Measurements from ENCODE around the gene TRAM2.

TRAM2 gene

GRCh38 chr6:52566201-52566600, 10.7 kb downstream of the TRAM2 start:
- Mint-ChIP-seq H3K9me3 (no peaks in the 10 kb centered on the region), H3K27me3 (no peaks in the 10 kb centered on the region), H3K4me3 (no peak overlapping the region), H3K36me3 (ENCODE audit: low read depth) (no peaks in the 10 kb centered on the region), H3K27ac (no peak overlapping the region), H3K4me1 (ENCODE audit: low read depth) (peaks cover 18% of the 10 kb centered on the region)
- DNase-seq: no peak

- peaks cover 21% of the 10 kb centered on the region for H3K4me1 Mint-ChIP-seq (ENCODE audit: low read depth)
- no peaks in the 10 kb centered on the region for H3K9me3 Mint-ChIP-seq
- DNase-seq: no peak
- H3K4me3 Mint-ChIP-seq: no peak overlapping the region
- H3K36me3 Mint-ChIP-seq (ENCODE audit: low read depth): no peaks in the 10 kb centered on the region
- no peak overlapping the region for H3K27ac Mint-ChIP-seq
- no peaks in the 10 kb centered on the region for H3K27me3 Mint-ChIP-seq
These were observed 12.0 kb downstream of the TRAM2 start for GRCh38 chr6:52564856-52565255.

- no peak for DNase-seq
- Mint-ChIP-seq H3K27me3 (no peaks in the 10 kb centered on the region), H3K9me3 (no peaks in the 10 kb centered on the region), H3K36me3 (ENCODE audit: low read depth) (no peaks in the 10 kb centered on the region), H3K4me3 (no peak overlapping the region), H3K27ac (no peak overlapping the region), H3K4me1 (ENCODE audit: low read depth) (peaks cover 21% of the 10 kb centered on the region)
These were observed 13.9 kb downstream of the TRAM2 start for GRCh38 chr6:52562911-52563310.

DNA sequence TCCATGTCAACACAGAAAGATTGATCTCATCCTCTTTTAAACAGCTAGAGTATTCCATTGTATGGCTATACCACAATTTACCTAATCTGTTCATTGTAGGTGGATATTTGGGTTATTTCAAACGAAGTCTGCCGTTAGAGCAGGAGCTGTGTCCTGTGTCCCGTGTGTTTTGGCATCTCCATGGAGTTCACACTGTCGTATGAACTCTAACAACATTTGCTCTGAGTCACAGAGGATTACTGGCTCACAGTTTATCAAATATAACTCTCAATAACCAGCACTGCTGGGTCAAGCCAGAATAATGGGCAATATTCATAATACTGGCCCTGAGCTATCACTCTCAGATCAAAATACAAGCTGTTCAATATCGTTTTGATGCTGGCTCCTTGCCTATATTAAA, 16.4 kb downstream of the TRAM2 start:
- Mint-ChIP-seq H3K4me1 (ENCODE audit: low read depth) (peaks cover 8% of the 10 kb centered on the region), H3K36me3 (ENCODE audit: low read depth) (no peaks in the 10 kb centered on the region), H3K27ac (no peak overlapping the region), H3K9me3 (no peaks in the 10 kb centered on the region), H3K4me3 (no peak overlapping the region), H3K27me3 (no peaks in the 10 kb centered on the region)
- DNase-seq: no peak

- no peaks in the 10 kb centered on the region for H3K9me3 Mint-ChIP-seq
- no peak for DNase-seq
- H3K27ac Mint-ChIP-seq: no peak overlapping the region
- no peaks in the 10 kb centered on the region for H3K27me3 Mint-ChIP-seq
- peaks cover 11% of the 10 kb centered on the region for H3K4me1 Mint-ChIP-seq (ENCODE audit: low read depth)
- H3K4me3 Mint-ChIP-seq: no peak overlapping the region
- H3K36me3 Mint-ChIP-seq (ENCODE audit: low read depth): no peaks in the 10 kb centered on the region
These were observed 18.4 kb downstream of the TRAM2 start for GRCh38 chr6:52558266-52559000.

DNA sequence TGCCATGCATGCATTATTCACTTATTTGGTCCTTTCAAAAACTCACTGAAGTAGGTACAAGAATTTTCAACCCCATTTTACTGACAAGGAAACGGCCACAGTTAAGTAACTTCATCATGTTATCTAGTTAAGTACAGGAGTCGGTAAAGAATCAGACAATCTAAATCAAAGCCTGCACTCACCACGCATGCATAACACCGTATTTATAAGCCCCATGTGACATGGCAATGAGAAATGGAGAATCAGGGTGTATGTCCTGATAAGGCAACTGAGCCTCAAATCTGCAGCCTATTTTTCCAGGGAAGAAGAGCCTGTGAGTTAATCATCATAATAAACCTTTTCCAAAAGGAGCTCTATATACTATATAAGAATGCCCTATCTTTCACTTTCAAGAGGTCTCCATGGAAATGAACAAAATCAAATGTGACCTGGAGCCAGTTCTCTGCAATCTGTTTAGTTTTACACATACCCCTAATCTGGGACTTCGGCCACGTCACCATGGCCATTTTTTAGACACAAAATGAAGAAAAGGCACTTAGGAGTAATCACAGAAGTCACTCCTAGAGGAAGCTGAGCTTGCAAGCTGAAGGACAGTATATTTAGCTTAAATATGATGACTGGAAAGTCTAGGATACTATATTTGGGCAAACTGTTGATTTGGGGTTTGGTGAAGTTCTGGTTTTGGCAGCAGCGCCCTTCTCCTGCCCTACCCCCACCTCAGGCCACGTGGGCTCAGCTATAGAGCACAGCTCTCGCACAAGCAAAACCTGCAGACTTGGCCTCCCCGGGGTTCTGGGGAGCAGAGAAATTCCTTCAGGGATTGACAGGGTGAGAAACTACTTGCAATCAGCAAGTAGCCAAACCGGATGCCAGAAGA, 19.2 kb downstream of the TRAM2 start:
- DNase-seq: no peak
- peaks cover 12% of the 10 kb centered on the region for H3K4me1 Mint-ChIP-seq (ENCODE audit: low read depth)
- H3K9me3 Mint-ChIP-seq: no peaks in the 10 kb centered on the region
- no peak overlapping the region for H3K27ac Mint-ChIP-seq
- no peaks in the 10 kb centered on the region for H3K27me3 Mint-ChIP-seq
- no peak overlapping the region for H3K4me3 Mint-ChIP-seq
- H3K36me3 Mint-ChIP-seq (ENCODE audit: low read depth): no peaks in the 10 kb centered on the region

GRCh38 chr6:52555518-52556233, 21.2 kb downstream of the TRAM2 start:
- no peak overlapping the region for H3K4me3 Mint-ChIP-seq
- no peaks in the 10 kb centered on the region for H3K36me3 Mint-ChIP-seq (ENCODE audit: low read depth)
- H3K9me3 Mint-ChIP-seq: no peaks in the 10 kb centered on the region
- peaks cover 14% of the 10 kb centered on the region for H3K4me1 Mint-ChIP-seq (ENCODE audit: low read depth)
- H3K27ac Mint-ChIP-seq: no peak overlapping the region
- H3K27me3 Mint-ChIP-seq: no peaks in the 10 kb centered on the region
- DNase-seq: no peak

- Mint-ChIP-seq H3K27ac (no peak overlapping the region), H3K4me1 (ENCODE audit: low read depth) (peaks cover 16% of the 10 kb centered on the region), H3K36me3 (ENCODE audit: low read depth) (no peaks in the 10 kb centered on the region), H3K27me3 (no peaks in the 10 kb centered on the region), H3K9me3 (no peaks in the 10 kb centered on the region), H3K4me3 (no peak overlapping the region)
- no peak for DNase-seq
These were observed 22.1 kb downstream of the TRAM2 start for GRCh38 chr6:52554684-52555280.

DNA sequence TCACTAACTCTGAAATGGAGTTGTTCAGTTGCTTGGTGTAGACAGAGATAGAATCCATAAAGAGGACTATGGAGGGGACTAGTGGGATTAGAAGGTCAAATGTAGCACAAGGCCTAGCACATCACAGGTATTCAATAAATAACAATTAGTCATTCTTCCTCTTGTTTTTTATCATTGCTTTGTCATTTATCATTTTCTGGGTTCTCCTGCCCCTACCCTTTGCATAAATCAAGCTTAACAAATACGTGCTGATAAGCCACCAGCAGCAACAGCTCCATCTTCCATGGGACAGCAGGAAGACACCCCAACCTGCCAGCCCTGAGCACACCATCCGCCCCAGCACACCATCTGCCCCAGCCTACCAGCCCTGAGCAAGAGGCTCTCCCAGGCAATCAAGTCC, 23.1 kb downstream of the TRAM2 start:
- Mint-ChIP-seq H3K4me3 (no peak overlapping the region), H3K27me3 (no peaks in the 10 kb centered on the region), H3K9me3 (no peaks in the 10 kb centered on the region), H3K27ac (no peak overlapping the region), H3K4me1 (ENCODE audit: low read depth) (peaks cover 16% of the 10 kb centered on the region), H3K36me3 (ENCODE audit: low read depth) (no peaks in the 10 kb centered on the region)
- DNase-seq: no peak

GRCh38 chr6:52553158-52553557, 23.7 kb downstream of the TRAM2 start:
- no peak for DNase-seq
- Mint-ChIP-seq H3K4me3 (no peak overlapping the region), H3K27ac (no peak overlapping the region), H3K4me1 (ENCODE audit: low read depth) (peaks cover 18% of the 10 kb centered on the region), H3K36me3 (ENCODE audit: low read depth) (no peaks in the 10 kb centered on the region), H3K27me3 (no peaks in the 10 kb centered on the region), H3K9me3 (no peaks in the 10 kb centered on the region)

- H3K9me3 Mint-ChIP-seq: no peaks in the 10 kb centered on the region
- H3K4me1 Mint-ChIP-seq (ENCODE audit: low read depth): peaks cover 20% of the 10 kb centered on the region
- no peaks in the 10 kb centered on the region for H3K27me3 Mint-ChIP-seq
- no peak for DNase-seq
- no peak overlapping the region for H3K4me3 Mint-ChIP-seq
- no peak overlapping the region for H3K27ac Mint-ChIP-seq
- no peaks in the 10 kb centered on the region for H3K36me3 Mint-ChIP-seq (ENCODE audit: low read depth)
These were observed 24.6 kb downstream of the TRAM2 start for GRCh38 chr6:52552278-52552643.

- H3K4me3 Mint-ChIP-seq: no peak overlapping the region
- no peak overlapping the region for H3K27ac Mint-ChIP-seq
- no peaks in the 10 kb centered on the region for H3K27me3 Mint-ChIP-seq
- H3K4me1 Mint-ChIP-seq (ENCODE audit: low read depth): peaks cover 22% of the 10 kb centered on the region
- H3K36me3 Mint-ChIP-seq (ENCODE audit: low read depth): no peaks in the 10 kb centered on the region
- no peak for DNase-seq
- no peaks in the 10 kb centered on the region for H3K9me3 Mint-ChIP-seq
These were observed 25.2 kb downstream of the TRAM2 start for GRCh38 chr6:52551483-52552277.

DNA sequence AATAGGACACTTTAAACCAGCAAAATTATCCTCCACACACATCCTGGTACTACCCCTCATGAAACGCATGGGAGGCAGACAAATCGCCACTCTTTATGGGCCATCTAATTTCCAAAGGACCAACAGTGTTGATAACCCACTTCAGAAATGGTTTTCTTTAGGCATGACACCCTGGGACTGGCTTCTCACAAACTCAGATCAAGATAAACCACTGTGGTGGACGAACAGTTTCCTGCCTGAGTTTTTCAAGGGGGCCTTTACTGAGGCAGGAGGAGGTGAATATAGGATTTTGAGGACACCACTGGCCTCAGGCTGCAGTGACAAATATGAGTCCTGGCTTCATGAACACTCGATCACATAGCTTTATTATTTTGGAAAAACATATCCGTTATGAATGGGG, 26.0 kb downstream of the TRAM2 start:
- H3K9me3 Mint-ChIP-seq: no peaks in the 10 kb centered on the region

DNA sequence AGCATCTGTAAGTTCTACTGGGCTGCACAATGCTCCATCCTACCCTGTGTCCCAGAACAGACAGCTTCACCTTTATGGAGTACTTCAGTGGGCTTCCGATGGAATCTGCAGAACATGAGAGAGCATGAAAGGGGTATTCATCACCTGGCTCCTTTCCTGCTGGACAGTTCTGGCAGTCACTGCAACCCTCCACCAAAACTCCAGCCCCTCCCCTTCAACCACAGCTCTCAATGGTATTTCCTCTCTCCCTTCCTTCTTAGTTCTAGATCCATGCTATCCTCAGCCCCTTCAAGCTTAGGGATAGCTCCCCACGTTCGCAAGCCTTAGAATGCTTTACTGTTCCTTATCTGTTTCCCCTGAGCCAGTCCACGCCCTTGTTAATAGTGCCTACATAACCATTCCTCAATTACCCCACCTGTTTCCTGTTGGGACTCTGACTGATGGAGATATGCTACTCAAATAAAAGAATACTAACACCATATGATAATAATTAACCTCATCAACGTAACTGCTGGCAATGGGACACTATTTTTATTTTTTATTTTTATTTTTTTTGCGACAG, 26.8 kb downstream of the TRAM2 start:
- no peak for DNase-seq
- no peak overlapping the region for H3K4me3 Mint-ChIP-seq
- H3K9me3 Mint-ChIP-seq: no peaks in the 10 kb centered on the region
- peaks cover 27% of the 10 kb centered on the region for H3K4me1 Mint-ChIP-seq (ENCODE audit: low read depth)
- no peaks in the 10 kb centered on the region for H3K27me3 Mint-ChIP-seq
- no peaks in the 10 kb centered on the region for H3K36me3 Mint-ChIP-seq (ENCODE audit: low read depth)
- no peak overlapping the region for H3K27ac Mint-ChIP-seq

More for the DNA sequence above, 26.0 kb downstream of the TRAM2 start:
- H3K4me3 Mint-ChIP-seq: no peak overlapping the region
- H3K36me3 Mint-ChIP-seq (ENCODE audit: low read depth): no peaks in the 10 kb centered on the region
- H3K4me1 Mint-ChIP-seq (ENCODE audit: low read depth): peaks cover 27% of the 10 kb centered on the region
- H3K27me3 Mint-ChIP-seq: no peaks in the 10 kb centered on the region
- H3K27ac Mint-ChIP-seq: no peak overlapping the region
- no peak for DNase-seq
